HG02588 (cell line): Measurements from ENCODE around the gene ERAP2.
"Not testable (repeated sequence)": the region's sequence is repeated elsewhere in the genome, so short reads cannot be mapped to it uniquely, and the experiment has no call there.

Experiments
- ATAC-seq: cut with Tn5 transposase; IDR thresholded peaks from one replicate; pipeline ENCODE4 v1.9.1; 2021; ENCODE audit warnings: mild to moderate bottlenecking, moderate library complexity; ENCODE audit not compliant: unreplicated experiment

The ERAP2 gene

GRCh38 chr5:96863114-96863513 lies 13.2 kb upstream of the ERAP2 start:
- no peak for ATAC-seq

GRCh38 chr5:96863949-96864584 lies 12.2 kb upstream of the ERAP2 start:
- no peak for ATAC-seq

DNA sequence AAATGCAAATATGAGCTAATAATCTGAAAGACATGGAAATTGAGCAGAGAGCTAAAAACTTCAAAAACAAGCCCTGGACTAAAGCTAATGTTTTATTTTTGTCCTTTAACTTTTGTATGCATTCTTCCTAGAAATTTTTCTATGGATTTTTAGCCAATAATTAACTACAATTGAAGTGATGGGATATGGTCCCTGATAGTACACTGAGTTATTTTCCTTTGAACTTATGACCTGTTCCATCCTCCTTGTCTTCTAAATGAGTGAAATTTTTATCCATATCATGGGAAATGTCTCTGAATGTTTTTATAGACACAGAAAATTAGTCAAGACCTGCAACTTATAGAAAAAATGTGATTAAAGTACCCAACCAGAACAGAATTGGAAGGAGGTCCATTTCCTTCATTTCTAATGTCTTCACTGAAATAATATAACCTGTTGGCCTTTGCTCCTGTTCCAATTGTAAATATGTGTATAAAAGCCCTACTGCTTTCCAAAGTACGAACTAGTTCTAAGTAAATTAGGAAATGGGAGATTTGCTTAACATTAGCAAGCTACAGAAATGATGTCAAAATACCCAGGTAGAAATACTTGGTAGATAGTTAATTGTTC lies 11.3 kb upstream of the ERAP2 start:
- ATAC-seq = no peak

GRCh38 chr5:96868603-96869371 lies 7.5 kb upstream of the ERAP2 start:
- ATAC-seq = peak; percentile 78

DNA sequence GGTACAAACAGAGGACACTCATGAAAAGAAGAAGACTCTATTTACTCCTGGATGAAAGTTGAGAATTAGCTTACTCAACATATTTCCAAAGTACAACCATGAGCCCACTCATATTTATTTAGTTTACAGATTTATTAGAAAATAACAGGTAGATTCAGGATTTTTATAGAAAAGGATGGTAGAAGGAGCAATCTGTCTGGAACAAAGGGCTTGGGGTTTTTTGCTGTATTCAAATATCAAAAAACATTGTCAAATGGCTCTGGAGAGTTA lies 7.0 kb upstream of the ERAP2 start:
- no peak for ATAC-seq

DNA sequence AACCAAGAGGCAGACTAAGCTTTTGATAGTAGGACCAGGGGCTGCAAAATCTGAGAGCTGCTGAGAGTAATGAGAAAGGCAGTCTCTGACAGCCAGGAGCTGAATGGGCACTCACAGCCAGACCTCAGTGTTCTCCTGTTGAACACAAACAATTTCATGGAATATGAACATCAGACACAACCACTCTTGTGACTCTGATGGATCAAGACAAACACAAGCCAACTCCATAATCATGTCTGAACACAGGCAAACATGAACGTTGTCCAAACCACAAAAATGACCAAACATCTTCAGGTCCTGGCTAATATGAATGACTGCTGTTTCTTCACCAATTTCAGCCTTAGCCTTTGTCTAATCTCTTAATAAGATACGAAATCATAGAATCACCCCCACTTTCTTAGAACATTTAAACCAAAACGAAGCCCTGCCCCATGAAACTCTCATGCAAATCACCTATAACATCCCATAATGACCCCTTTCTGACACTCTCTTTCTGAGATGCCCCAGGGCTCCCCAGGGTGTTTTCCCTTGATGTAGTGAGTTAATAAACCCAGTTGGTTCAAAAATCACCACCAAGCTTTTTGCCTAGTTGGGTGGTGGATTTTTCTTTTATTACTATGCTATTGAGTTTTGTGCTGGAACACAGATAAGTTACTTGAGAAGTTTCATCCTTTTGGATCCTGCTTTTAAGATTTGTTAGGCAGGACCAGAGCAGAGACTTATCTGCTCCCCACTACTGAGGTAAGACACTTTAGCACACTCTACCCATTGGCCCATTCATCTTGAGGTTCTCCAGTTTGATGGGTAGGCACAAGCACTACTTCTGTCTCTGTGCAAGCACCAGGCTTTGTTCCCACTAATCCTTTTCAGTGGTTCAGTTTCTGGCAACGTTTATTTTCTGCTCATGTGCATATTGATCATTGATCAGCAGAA lies 5.9 kb upstream of the ERAP2 start:
- peak; percentile 73 for ATAC-seq

GRCh38 chr5:96871027-96871399 lies 5.3 kb upstream of the ERAP2 start:
- ATAC-seq = no peak

DNA sequence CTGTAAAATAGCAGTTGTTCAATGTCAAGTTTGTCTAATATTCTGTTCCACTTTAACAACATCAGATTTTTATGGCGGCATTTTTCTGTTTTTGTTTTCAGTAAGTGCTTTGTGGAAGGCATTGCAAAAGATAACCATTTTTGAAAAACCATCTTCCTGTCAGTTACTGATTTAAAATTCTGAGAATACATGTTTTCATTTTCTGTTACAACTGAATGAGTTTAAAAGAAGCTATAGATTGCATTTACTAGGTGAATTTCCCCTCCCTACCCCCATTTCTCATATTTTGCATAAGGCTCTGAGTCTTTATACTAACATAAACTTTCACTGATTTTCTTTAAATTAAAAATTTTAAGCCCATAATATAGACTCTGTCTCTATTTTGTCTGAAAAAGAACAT lies 4.6 kb upstream of the ERAP2 start:
- ATAC-seq = no peak

DNA sequence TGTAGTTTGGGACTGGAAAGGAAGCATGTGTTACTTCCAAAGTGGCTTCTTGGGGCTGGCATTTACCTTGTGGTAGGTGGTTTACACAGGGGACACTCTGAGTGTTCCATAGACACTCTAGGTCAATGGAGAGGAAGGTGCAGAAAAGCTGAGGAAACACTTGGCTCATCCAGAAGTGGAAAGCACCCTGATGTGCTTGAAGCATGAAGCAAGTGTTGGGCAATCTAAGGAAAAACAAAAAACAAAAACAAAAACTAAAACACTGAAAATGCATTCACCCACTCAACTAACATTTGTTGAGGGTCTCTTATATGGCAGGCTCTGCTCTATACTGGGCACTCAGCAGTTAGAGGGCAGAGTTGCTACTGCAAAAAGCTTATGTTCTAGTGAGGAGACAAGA lies 2.9 kb upstream of the ERAP2 start:
- no peak for ATAC-seq

GRCh38 chr5:96874631-96875030 lies 1.7 kb upstream of the ERAP2 start:
- ATAC-seq = no peak

GRCh38 chr5:96875791-96876291 lies 459 bp upstream of the ERAP2 start:
- ATAC-seq = no peak

GRCh38 chr5:96876977-96877469 lies 723 bp downstream of the ERAP2 start:
- ATAC-seq = not testable (repeated sequence)

DNA sequence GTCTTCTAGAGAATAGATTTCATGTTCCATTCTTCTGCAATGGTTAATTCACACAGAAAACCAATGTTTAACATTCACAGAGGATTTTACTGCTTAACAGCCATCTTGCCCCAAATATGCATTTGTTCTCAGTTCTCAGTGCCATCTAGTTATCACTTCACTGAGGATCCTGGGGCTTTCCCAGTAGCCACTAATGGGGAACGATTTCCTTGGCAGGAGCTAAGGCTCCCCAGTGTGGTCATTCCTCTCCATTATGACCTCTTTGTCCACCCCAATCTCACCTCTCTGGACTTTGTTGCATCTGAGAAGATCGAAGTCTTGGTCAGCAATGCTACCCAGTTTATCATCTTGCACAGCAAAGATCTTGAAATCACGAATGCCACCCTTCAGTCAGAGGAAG lies 3.4 kb downstream of the ERAP2 start:
- ATAC-seq = no peak

GRCh38 chr5:96880444-96881164 lies 4.3 kb downstream of the ERAP2 start:
- no peak for ATAC-seq

DNA sequence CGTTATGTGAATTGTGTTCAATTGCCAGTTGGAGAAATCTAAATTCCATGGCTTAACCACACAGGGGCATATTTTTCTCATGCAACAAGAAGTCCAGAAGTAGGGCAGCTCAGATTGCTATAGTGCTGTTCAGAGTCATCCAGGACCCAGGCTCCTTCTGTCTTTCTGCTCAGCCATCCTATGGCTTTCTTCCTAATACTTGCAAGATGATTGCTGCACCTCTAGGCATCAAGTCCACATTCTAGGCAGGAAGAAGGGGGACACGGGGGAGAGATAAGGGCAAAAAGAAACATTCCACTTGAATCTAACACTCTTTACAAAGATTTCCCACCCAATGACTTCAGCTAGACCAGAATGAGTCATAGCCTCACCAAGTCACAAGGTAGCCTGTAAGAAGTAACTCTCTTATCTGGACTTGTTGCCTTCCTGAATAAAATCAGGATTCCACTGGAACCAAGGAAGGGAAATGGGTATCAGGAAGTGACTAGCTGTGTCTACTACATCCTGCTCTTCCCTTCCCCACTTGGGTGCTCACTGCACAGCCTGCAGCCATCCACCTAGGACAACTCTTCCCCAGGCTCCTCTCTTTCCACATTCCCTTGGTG lies 5.3 kb downstream of the ERAP2 start:
- ATAC-seq = no peak

GRCh38 chr5:96883871-96884270 lies 7.6 kb downstream of the ERAP2 start:
- no peak for ATAC-seq

GRCh38 chr5:96884995-96885394 lies 8.7 kb downstream of the ERAP2 start:
- no peak for ATAC-seq

DNA sequence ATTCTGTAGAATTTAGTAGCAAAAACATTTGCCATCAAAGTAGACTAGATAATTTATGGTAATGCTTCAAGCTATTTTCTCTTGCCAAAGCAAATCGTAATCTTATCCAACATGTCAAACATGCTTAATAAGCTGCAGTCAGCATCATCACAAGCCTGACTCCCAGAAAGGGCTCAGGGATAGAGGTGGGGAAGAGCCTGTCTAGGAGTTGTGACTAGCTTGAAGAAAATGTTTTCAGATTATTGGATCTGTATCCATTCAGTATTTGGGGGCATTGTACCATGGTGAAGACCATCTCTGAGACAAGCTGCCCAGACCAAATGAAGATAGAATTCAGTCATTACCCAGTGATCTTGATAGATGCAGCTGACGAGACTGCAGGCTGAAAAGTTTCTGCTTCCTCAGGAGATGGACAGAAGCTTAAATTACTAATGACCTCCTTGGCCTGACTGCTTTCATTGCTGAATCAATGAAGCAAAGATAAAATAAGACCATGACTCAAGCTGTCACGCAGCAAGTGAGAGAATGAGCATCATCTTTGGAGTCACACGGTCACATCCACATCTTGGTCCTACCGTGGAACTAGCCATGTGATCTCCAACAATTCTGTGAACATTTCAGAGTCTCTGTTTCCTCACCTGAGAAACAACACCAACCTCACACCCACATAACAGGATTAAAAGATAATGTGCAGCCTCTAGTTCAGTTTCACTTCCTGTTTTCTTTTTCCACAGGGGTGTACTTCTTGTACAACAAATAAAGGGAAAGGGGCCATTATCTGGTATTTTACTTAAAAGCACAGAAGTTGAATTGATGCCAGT lies 9.4 kb downstream of the ERAP2 start:
- ATAC-seq = peak; percentile 85

GRCh38 chr5:96893342-96893741 lies 17.0 kb downstream of the ERAP2 start:
- ATAC-seq = no peak
